Measurements from ENCODE around the gene C1orf53.

C1orf53 gene

DNA sequence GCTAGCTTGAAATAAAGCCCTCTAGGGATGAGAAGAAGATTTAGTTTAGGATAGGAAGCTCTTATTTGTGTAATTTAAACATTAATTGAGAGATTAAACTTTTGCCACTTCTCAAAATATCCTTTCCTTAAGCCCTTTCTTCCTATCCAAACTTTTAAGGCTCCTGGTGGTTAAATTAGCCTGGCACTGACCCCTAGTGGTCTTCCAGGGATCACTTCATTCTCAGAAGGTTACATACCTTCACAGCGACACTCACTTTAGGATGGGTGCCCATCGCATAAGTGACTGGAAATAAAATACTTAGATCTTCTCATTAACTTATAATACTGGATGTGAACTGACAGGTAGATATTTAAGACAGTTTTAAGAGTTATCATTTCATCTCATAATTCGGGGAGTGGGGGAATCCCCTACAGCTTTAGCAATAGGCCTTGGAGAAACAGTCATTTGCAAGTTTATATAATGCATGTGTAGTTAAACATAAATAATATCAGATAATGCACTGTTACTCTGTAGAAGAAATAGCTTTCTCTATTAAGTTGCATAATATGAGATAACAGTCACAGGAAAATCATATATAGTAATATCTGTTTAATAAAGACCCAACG is 22.2 kb downstream of the C1orf53 start:
- TF ChIP-seq ZNF366 (tag by site-specific recombination; conservative IDR thresholded peaks at IDR 0.05) = no peak
- 0 out of 2 replicates have a peak, but pooled peaks have one; percentile 65 for TF ChIP-seq ZNF660 (tag by site-specific recombination; IDR thresholded peaks at IDR 0.05)
- no peak for TF ChIP-seq SP2 (tag by site-specific recombination; IDR thresholded peaks at IDR 0.05)
- TF ChIP-seq ZNF239 (tag by site-specific recombination; IDR thresholded peaks at IDR 0.05) = no peak
- no peak for TF ChIP-seq ZNF24 (tag by site-specific recombination; IDR thresholded peaks at IDR 0.05)
- TF ChIP-seq SCRT1 (tag by site-specific recombination; IDR thresholded peaks at IDR 0.05; ENCODE audit: borderline replicate concordance) = no peak
- TF ChIP-seq TRIM28 (IDR thresholded peaks at IDR 0.05; ENCODE audit: borderline replicate concordance, low read length) = no peak
- TF ChIP-seq, protein P1, sequence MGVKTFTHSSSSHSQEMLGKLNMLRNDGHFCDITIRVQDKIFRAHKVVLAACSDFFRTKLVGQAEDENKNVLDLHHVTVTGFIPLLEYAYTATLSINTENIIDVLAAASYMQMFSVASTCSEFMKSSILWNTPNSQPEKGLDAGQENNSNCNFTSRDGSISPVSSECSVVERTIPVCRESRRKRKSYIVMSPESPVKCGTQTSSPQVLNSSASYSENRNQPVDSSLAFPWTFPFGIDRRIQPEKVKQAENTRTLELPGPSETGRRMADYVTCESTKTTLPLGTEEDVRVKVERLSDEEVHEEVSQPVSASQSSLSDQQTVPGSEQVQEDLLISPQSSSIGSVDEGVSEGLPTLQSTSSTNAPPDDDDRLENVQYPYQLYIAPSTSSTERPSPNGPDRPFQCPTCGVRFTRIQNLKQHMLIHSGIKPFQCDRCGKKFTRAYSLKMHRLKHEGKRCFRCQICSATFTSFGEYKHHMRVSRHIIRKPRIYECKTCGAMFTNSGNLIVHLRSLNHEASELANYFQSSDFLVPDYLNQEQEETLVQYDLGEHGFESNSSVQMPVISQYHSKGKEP (tag by site-specific recombination; IDR thresholded peaks at IDR 0.05) = no peak
- no peak for TF ChIP-seq ZNF391 (tag by site-specific recombination; IDR thresholded peaks at IDR 0.05; ENCODE audit: borderline replicate concordance, low read depth)
- no peak for TF ChIP-seq ZNF416 (tag by site-specific recombination; IDR thresholded peaks at IDR 0.05)
- TF ChIP-seq ZBTB21 (tag by site-specific recombination; IDR thresholded peaks at IDR 0.05) = no peak
- peak; percentile 84 for TF ChIP-seq ZNF654 (tag by site-specific recombination; IDR thresholded peaks at IDR 0.05; ENCODE audit: low read depth)
- TF ChIP-seq, protein P2, sequence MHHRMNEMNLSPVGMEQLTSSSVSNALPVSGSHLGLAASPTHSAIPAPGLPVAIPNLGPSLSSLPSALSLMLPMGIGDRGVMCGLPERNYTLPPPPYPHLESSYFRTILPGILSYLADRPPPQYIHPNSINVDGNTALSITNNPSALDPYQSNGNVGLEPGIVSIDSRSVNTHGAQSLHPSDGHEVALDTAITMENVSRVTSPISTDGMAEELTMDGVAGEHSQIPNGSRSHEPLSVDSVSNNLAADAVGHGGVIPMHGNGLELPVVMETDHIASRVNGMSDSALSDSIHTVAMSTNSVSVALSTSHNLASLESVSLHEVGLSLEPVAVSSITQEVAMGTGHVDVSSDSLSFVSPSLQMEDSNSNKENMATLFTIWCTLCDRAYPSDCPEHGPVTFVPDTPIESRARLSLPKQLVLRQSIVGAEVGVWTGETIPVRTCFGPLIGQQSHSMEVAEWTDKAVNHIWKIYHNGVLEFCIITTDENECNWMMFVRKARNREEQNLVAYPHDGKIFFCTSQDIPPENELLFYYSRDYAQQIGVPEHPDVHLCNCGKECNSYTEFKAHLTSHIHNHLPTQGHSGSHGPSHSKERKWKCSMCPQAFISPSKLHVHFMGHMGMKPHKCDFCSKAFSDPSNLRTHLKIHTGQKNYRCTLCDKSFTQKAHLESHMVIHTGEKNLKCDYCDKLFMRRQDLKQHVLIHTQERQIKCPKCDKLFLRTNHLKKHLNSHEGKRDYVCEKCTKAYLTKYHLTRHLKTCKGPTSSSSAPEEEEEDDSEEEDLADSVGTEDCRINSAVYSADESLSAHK (tag by site-specific recombination; IDR thresholded peaks at IDR 0.05) = no peak
- no peak for TF ChIP-seq ZNF133 (tag by site-specific recombination; IDR thresholded peaks at IDR 0.05)
- no peak for TF ChIP-seq SP3 (tag by site-specific recombination; IDR thresholded peaks at IDR 0.05)
- TF ChIP-seq ZNF501 (tag by site-specific recombination; IDR thresholded peaks at IDR 0.05) = no peak
- TF ChIP-seq, protein P3, sequence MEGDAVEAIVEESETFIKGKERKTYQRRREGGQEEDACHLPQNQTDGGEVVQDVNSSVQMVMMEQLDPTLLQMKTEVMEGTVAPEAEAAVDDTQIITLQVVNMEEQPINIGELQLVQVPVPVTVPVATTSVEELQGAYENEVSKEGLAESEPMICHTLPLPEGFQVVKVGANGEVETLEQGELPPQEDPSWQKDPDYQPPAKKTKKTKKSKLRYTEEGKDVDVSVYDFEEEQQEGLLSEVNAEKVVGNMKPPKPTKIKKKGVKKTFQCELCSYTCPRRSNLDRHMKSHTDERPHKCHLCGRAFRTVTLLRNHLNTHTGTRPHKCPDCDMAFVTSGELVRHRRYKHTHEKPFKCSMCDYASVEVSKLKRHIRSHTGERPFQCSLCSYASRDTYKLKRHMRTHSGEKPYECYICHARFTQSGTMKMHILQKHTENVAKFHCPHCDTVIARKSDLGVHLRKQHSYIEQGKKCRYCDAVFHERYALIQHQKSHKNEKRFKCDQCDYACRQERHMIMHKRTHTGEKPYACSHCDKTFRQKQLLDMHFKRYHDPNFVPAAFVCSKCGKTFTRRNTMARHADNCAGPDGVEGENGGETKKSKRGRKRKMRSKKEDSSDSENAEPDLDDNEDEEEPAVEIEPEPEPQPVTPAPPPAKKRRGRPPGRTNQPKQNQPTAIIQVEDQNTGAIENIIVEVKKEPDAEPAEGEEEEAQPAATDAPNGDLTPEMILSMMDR (tag by site-specific recombination; IDR thresholded peaks at IDR 0.05) = peak; percentile 46
- TF ChIP-seq, protein P4, sequence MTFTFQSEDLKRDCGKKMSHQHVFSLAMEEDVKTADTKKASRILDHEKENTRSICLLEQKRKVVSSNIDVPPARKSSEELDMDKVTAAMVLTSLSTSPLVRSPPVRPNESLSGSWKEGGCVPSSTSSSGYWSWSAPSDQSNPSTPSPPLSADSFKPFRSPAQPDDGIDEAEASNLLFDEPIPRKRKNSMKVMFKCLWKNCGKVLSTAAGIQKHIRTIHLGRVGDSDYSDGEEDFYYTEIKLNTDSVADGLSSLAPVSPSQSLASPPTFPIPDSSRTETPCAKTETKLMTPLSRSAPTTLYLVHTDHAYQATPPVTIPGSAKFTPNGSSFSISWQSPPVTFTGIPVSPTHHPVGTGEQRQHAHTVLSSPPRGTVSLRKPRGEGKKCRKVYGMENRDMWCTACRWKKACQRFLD (tag by site-specific recombination; IDR thresholded peaks at IDR 0.05) = no peak
- TF ChIP-seq ZSCAN30 (tag by site-specific recombination; IDR thresholded peaks at IDR 0.05) = no peak
- TF ChIP-seq ZNF473 (tag by site-specific recombination; IDR thresholded peaks at IDR 0.05) = no peak
- TF ChIP-seq HOXC10 (CRISPR knock-in tag; IDR thresholded peaks at IDR 0.05) = no peak
- TF ChIP-seq ZNF785 (tag by site-specific recombination; IDR thresholded peaks at IDR 0.05) = no peak
- TF ChIP-seq ZNF571 (tag by site-specific recombination; IDR thresholded peaks at IDR 0.05) = no peak
- no peak for TF ChIP-seq ZNF623 (tag by site-specific recombination; IDR thresholded peaks at IDR 0.05)
- no peak overlapping the region for H3K27ac ChIP-seq (ENCODE audit: extremely low read depth, low read depth, low read length)
- POLR2A ChIA-PET = no interaction called here
- no peak overlapping the region for H3K4me3 ChIP-seq (ENCODE audit: low read depth, low read length)
- H3K9me3 ChIP-seq (ENCODE audit: control insufficient read depth, insufficient read depth, low read depth, low read length) = no peaks in the 10 kb centered on the region
- peaks cover 0 to 8% of the 10 kb centered on the region in 2 experiments; a peak in 1 of 3 replicates for H3K36me3 ChIP-seq (ENCODE audit: control insufficient read depth in 2 of 2, insufficient read depth in 1 of 2, low read length in 2 of 2)
- CTCF ChIA-PET = interaction anchor here (0.6 to 1.7 kb wide), 27 partner anchors 10 to 916 kb away, joined by 3 to 20 read pairs (median 3); no protein-coding TSS in a partner anchor
- H3K4me1 ChIP-seq (ENCODE audit: control insufficient read depth, insufficient read depth, low read length) = no peaks in the 10 kb centered on the region

Measured in HEK293 (cell line).